Activated naive CD8-positive, alpha-beta T cell treated with anti-CD3 and anti-CD28 coated beads for 36 hours (primary cell): ENCODE results near the gene STARD13. TPM values are rescaled to one million over a fixed set of nuclear protein-coding genes. Genes with fewer than 3 reads are reported as not detected.

ENCODE experiments used
- DNase-seq: peaks from one replicate; pipeline ENCODE4 v3.0.0; 2021
- H3K27ac Mint-ChIP-seq: one replicate; pipeline ENCODE4 v1.8.0; 2022; ENCODE audit warnings: mild to moderate bottlenecking, moderate library complexity, mixed read lengths
- H3K27me3 Mint-ChIP-seq: one replicate; pipeline ENCODE4 v1.8.0; 2022; ENCODE audit warnings: mild to moderate bottlenecking, mixed read lengths
- H3K36me3 Mint-ChIP-seq: one replicate; pipeline ENCODE4 v1.8.0; 2021; ENCODE audit warnings: mild to moderate bottlenecking, mixed read lengths
- H3K4me1 Mint-ChIP-seq: one replicate; pipeline ENCODE4 v1.8.0; 2021; ENCODE audit warnings: mixed read lengths
- H3K4me3 Mint-ChIP-seq: one replicate; pipeline ENCODE4 v1.8.0; 2022; ENCODE audit warnings: mild to moderate bottlenecking, moderate library complexity, mixed read lengths
- H3K9me3 Mint-ChIP-seq: one replicate; pipeline ENCODE4 v1.8.0; 2022; ENCODE audit warnings: mixed read lengths
- total RNA-seq, 2 experiments: library from RNA; stranded (reverse); gene quantifications; one replicate each; pipeline ENCODE4 v1.2.3, GENCODE V29; 2021

The STARD13 gene
- total RNA-seq, 2 experiments from 2014 or later, result 0.23 TPM; not detected in 1

DNA sequence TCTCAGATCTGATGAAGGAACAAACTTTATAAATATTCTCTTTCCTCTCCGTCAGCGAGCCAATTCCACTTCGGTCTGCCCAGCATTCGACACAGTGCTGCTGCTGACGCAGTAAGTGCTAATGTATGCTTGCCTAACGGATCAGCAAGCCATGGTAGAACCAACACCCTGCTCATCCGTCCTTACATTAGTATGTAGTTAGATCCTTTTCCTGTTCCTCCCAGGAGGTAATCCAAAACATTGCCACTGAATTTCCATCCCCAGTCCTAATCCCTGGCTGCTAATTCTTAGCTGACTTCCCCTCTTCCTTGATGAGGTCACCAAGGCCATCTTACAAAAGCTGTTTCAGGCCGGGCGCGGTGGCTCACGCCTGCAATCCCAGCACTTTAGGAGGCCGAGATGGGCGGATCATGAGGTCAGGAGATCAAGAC, 88.0 kb downstream of the STARD13 start:
- H3K27me3 Mint-ChIP-seq, result peaks cover 11% of the 10 kb centered on the region
- DNase-seq, result no peak
- H3K4me3 Mint-ChIP-seq, result no peak overlapping the region
- peaks cover 1% of the 10 kb centered on the region for H3K4me1 Mint-ChIP-seq
- H3K27ac Mint-ChIP-seq, result no peak overlapping the region
- no peaks in the 10 kb centered on the region for H3K9me3 Mint-ChIP-seq
- H3K36me3 Mint-ChIP-seq, result no peaks in the 10 kb centered on the region

DNA sequence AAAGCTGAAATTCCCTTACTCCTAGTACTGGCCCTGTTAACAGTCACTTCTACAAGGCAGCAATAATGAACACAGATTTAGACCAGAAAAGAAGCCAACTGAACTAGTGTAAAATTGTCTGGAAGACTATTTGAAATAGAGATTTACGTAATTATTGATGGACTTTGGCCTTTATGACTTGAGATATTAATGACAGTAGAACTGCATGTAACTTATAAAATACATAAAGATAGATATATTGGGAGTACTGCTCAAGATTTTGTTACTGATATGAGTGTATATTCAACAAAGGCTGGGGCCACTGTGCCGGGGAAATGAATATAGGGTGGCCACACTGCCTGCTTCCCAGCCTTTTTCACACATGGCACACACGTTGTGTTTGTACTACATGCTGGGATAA, 88.8 kb downstream of the STARD13 start:
- Mint-ChIP-seq H3K27me3 (peaks cover 8% of the 10 kb centered on the region), H3K4me1 (peaks cover 1% of the 10 kb centered on the region), H3K36me3 (no peaks in the 10 kb centered on the region), H3K4me3 (no peak overlapping the region), H3K27ac (no peak overlapping the region), H3K9me3 (no peaks in the 10 kb centered on the region)
- no peak for DNase-seq

DNA sequence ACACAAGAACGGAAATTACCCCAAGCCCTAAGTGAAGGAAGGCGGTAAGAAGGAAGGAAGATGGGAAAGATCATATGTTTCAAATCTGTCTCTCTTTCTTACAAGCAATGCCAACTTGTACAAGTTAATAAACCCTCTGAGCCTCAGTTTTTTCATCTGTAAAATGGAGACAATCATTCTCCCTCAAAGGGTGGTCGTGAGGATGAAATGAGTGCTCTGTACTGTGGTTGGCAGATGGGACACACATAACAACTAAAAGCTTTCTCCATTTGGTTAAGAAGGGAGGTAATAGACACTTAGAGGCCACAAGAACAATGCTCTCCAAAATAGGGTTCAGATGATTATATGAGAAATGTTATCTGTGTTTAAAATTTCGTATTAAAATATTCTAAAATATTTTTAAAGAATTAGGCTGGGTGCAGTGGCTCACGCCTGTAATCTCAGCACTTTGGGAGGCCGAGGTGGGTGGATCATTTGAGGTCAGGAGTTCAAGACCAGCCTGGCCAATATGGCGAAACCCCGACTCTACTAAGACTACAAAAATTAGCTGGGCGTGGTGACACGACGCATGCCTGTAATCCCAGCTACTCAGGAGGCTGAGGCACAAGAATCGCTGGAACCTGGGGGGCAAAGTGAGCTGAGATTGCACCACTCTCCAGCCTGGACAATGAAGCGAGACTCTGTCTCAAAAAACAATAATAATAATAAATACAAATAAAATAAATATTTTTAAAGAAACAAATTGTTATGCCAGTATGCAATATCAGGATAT, 89.7 kb downstream of the STARD13 start:
- Mint-ChIP-seq H3K4me1 (peaks cover 1% of the 10 kb centered on the region), H3K36me3 (no peaks in the 10 kb centered on the region), H3K9me3 (no peaks in the 10 kb centered on the region), H3K27me3 (peaks cover 8% of the 10 kb centered on the region), H3K27ac (no peak overlapping the region), H3K4me3 (no peak overlapping the region)
- no peak for DNase-seq

DNA sequence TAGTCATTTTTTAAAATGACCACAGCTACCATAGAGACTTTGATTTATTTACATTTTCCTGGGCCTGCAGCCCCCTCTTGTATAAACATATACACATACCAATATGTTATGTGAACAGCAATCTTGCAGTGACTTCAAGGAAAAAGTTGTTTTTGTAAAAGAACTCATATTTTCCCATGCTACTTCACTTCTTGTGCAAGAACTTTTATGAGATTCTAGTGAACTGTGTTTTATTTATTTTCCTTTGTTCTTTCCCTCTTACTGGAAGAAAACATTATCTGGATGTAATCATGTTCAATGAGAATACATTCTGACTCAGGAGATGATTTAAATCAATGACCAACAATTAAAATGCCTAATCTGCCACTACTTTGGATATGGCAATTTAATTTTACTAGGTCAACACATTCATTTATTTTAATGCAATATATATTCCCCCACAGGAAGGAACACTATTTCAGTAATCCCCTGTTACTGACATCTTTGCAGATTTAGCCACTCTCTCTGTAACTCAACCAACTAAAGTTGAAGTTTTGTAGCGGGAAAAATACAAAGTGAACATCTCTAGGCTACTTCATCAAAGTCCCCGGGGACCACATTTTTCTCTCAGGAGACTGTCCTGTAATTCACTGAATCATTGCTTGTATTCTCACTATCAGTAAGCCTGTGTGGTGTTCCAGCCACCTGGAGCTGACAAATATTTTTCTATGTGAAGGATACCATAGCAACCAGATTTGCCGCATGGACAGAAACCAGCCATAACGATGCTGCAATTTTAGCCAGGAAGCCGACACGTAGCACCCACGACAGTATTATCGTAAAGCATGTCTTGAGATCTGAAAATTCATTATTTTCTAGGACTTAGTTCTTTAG, 90.5 kb downstream of the STARD13 start:
- Mint-ChIP-seq H3K27ac (no peak overlapping the region), H3K4me3 (no peak overlapping the region), H3K9me3 (no peaks in the 10 kb centered on the region), H3K36me3 (no peaks in the 10 kb centered on the region), H3K27me3 (peaks cover 8% of the 10 kb centered on the region), H3K4me1 (peaks cover 1% of the 10 kb centered on the region)
- no peak for DNase-seq

DNA sequence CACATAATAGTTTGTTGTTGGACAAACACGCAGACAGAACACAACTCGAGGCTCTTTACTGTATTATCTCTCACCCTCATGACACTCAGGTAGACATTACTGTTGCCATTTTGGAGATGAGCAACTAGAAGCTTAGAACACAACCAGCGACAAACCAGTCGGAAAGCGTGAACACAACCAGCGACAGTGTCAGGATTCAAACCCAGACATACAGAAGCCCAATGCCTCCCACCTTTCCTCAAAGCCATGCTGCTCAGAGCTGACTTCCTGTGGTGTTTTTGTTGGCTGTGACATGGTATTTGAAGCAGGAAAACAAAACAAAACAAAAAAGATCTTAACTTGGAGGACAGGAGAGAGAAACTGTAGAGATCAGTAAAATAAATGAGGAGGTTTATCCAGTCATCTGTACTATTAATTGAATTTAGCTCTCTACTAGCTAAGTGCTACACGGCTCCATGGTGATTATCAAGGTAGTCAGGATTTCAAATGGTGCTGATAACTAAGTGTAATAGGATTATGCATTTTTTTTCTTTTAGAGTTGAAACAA, 92.1 kb downstream of the STARD13 start:
- no peak for DNase-seq
- Mint-ChIP-seq H3K9me3 (no peaks in the 10 kb centered on the region), H3K4me1 (peaks cover 1% of the 10 kb centered on the region), H3K4me3 (no peak overlapping the region), H3K27me3 (peaks cover 8% of the 10 kb centered on the region), H3K36me3 (no peaks in the 10 kb centered on the region), H3K27ac (no peak overlapping the region)

DNA sequence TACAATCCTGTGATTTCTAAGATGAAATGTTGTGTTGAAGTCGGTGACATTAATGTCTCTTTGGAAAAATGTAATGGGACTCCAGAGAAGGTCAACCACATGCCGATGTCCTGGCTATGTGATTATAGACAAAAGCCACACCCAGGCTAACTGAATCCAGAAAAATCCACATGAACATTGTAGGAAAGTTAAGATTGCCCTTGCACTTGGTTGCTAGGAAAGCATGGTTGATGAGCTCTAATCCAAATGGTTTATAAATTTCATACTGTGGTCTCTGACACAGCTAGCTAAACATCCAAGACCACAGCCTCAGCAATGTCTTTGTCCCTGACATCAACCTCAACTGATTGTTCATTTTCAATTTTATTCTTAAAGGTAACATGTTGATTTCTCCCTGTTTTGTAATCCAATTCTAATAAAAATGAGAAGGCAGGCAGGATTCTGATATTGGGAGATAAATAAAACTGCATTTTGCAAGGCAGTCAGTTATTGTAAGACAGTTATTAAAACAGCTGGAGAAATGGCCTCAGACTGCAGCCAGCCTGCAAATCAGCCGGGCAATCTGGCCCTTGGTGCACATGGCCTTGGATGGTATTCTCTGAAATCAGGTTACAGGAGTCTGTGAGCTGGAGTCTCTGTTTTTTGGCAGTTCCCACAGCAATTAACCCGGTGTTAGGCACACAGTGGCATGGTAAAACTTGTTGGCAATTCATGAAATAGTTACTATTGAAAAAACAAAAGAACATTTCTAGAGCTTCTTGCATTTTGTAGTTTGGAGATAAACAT, 93.9 kb downstream of the STARD13 start:
- Mint-ChIP-seq H3K27me3 (peaks cover 4% of the 10 kb centered on the region), H3K9me3 (no peaks in the 10 kb centered on the region), H3K27ac (no peak overlapping the region)

DNA sequence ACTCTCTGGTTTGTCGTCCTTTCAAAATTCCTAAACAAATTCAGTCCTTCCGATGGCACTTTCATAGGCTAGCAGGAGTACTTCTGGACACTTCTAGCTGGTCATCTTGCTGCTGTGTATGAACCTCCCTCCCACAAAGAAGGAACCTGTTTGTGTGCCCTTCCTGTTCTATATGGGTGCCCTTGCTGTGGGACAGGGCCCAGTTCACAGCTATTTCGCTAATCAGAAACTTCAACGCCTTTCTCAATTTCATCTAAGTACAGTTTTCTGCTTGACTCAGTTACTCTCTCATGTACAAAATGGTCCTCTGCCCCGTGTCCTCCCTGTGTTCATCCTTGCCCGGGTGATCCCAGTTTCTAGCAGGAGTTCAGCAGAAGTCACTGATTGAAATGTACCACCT, 96.1 kb downstream of the STARD13 start:
- Mint-ChIP-seq H3K4me1 (peaks cover 11% of the 10 kb centered on the region), H3K27me3 (peaks cover 8% of the 10 kb centered on the region), H3K9me3 (no peaks in the 10 kb centered on the region), H3K4me3 (no peak overlapping the region), H3K36me3 (no peaks in the 10 kb centered on the region), H3K27ac (no peak overlapping the region)
- DNase-seq, result no peak

More for the DNA sequence above, 93.9 kb downstream of the STARD13 start:
- Mint-ChIP-seq H3K36me3 (no peaks in the 10 kb centered on the region), H3K4me1 (peaks cover 11% of the 10 kb centered on the region), H3K4me3 (no peak overlapping the region)
- no peak for DNase-seq

DNA sequence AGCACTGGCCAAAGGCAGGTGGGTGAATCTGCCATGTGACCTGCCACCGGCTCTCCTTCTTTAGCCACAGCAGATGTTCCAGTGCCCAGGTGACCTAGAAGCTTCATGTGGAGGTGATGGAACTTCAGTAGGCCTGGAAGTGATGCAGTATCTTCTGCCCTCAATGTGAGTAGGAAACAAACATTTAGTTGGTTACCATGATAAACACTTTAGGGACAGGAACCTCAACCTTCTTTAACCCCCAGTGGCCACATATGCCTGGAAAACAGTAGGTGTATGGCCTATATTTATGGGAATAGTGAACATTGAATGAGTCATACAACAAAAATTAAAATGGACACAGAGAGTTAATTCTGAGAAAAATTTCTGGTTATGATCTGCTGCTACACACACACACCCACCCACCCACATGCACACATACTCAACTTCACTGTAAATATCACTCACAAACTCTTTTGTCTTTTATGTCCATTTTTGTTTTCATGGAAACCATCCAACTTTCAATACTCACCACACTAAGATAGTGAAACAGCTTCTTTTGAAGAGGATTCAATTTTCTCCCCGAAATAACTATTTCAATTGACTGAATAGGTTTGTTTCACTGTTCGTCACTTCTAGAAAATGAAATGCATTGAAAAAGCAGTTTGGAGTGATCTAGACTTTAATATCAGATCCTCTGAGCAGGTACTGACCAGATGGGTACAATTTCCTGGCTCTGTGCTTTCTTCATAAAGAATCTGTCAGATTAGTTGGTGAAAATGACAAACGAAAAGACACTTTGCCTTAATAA, 97.3 kb downstream of the STARD13 start:
- Mint-ChIP-seq H3K4me1 (peaks cover 9% of the 10 kb centered on the region), H3K4me3 (no peak overlapping the region), H3K9me3 (no peaks in the 10 kb centered on the region), H3K27ac (no peak overlapping the region), H3K27me3 (peaks cover 11% of the 10 kb centered on the region), H3K36me3 (no peaks in the 10 kb centered on the region)
- no peak for DNase-seq

DNA sequence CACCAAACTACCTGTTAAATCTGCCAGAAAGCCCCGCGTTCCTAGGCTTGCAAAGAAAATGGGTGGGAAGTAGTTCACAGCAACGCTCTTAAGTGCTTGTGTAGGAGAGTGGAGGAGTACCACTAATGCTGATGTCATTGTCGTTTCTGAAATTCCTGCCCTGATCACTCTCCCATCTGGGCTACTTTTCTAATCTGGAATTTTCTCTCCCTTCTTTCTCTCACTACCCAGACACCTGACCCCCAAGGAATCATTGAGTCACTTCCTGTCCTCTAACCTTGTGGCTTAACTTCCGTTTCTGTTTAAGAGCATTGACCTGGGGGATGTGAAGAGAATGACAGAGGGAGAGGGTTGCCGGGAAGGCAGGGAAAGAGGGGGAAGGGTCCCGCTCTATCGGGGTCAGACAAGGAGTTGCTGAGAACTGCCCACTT, 98.7 kb downstream of the STARD13 start:
- no peak overlapping the region for H3K4me3 Mint-ChIP-seq
- no peaks in the 10 kb centered on the region for H3K36me3 Mint-ChIP-seq
- peaks cover 17% of the 10 kb centered on the region for H3K27me3 Mint-ChIP-seq

DNA sequence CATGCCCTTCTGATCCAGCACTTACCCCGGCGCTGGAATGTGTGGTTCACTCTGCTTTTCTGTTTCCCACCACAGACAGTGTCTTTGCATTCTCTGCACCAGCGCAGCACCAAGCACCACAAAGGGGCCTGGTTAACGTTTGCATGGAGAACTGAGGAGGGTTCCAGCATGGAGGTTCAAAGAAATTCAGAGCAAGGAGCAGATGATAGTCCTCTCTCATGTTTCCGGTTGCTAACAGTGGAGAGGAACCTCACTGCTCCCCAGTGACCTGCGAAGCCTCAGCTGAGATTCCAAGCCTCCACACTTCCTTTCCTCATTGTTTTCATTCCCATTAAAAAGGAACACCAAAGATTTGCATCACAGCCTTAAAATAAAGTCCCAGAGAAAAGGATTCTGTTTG, 99.7 kb downstream of the STARD13 start:
- Mint-ChIP-seq H3K27me3 (peaks cover 19% of the 10 kb centered on the region), H3K4me3 (no peak overlapping the region), H3K27ac (no peak overlapping the region), H3K9me3 (no peaks in the 10 kb centered on the region), H3K4me1 (peaks cover 9% of the 10 kb centered on the region), H3K36me3 (no peaks in the 10 kb centered on the region)
- no peak for DNase-seq

More for the DNA sequence above, 98.7 kb downstream of the STARD13 start:
- no peak for DNase-seq
- H3K27ac Mint-ChIP-seq, result no peak overlapping the region
- peaks cover 9% of the 10 kb centered on the region for H3K4me1 Mint-ChIP-seq
- H3K9me3 Mint-ChIP-seq, result no peaks in the 10 kb centered on the region

DNA sequence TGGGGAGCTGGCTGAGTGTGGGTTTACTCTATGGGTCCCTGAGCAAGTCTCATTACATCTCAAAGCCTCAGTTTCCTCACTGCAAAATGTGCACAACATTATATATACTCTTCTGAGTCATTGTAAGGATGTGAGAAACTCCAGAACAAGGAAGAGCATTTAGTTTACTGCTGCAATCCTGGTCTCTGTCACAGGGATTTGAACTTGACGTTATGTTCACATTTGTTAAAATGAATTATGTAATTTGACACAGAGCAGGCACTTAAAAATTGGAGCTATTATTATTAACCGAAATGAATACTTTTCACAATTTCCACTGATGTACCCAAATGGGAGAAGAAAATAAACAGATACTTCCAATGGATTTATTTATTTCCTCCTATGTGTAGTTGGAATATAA, 101.0 kb downstream of the STARD13 start:
- no peak for DNase-seq

DNA sequence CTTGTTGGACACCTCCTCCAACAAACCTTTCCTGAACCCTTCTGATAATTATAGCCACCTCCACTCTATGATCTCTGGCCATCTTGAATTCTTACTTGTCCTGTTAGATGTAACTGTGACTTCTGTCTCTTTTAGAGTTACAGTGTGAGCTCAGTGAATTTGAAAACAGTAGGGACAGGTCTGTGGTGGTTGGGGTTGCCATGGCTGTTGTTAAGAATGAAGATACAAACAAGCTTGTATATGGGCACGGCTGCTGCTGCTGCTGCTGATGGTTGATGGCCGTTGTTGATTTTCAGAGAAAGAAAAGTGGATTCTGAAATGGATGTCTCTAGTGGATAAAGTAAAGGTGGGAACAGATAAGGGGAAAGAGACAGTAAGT, 101.5 kb downstream of the STARD13 start:
- Mint-ChIP-seq H3K36me3 (no peaks in the 10 kb centered on the region), H3K27me3 (peaks cover 34% of the 10 kb centered on the region), H3K9me3 (no peaks in the 10 kb centered on the region), H3K4me3 (no peak overlapping the region), H3K27ac (no peak overlapping the region), H3K4me1 (peaks cover 9% of the 10 kb centered on the region)
- DNase-seq, result no peak

More for the DNA sequence above, 101.0 kb downstream of the STARD13 start:
- Mint-ChIP-seq H3K27ac (no peak overlapping the region), H3K9me3 (no peaks in the 10 kb centered on the region), H3K4me3 (no peak overlapping the region), H3K27me3 (peaks cover 32% of the 10 kb centered on the region), H3K36me3 (no peaks in the 10 kb centered on the region), H3K4me1 (peaks cover 9% of the 10 kb centered on the region)

DNA sequence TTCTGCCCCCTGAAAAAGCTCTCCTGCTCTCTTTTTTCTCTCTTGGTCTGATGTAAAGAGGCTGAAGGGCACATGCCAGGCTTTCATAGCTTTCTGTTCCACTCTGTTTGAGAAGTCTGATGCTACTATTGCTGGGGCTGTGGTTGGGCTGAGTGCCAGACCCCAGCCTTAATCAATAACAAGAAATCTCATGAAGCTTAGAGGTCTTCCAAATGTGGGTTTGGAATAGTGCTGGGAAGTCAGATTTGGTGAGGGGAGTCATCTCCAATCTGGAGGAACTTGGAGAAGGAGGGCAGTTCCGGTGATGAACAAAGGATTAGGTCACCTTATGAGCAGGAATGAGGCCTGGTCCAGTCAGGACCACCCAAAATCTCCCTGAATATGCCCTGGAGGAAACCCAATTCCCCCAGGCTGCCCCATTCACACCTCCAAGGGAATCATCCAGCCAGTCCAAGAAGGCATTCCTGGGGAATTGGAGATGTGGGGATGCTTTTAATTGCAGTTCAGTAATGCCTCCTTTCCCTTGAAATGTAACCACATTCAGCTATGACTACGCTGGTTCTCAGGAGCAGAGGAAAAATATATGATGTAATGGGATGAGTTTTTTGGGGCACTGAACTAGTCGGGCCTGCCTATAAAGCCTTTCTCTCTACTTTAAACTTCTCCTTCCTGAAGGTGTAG, 102.0 kb downstream of the STARD13 start:
- H3K27ac Mint-ChIP-seq, result no peak overlapping the region
- peaks cover 39% of the 10 kb centered on the region for H3K27me3 Mint-ChIP-seq
- no peaks in the 10 kb centered on the region for H3K9me3 Mint-ChIP-seq

DNA sequence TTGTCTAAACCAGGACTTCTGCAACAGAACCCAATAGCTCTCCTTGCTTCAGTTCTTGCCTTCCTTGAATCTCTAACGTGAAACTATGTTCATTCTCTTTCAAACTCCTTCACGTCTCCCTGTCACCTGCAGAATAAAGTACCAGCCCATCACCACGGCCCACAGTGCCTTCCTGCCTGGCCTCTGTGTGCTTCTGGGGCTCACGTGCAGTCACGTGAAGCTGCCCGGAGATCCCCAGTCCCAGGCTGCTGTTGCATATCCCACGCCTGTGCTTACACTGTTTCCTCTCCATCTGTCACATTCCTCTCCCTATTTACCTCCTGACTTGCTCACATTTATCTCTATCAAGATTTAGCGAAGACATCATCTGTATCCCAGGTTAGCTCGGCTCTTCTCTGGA, 102.8 kb downstream of the STARD13 start:
- no peaks in the 10 kb centered on the region for H3K36me3 Mint-ChIP-seq
- peaks cover 6% of the 10 kb centered on the region for H3K4me1 Mint-ChIP-seq
- no peak for DNase-seq
- no peaks in the 10 kb centered on the region for H3K9me3 Mint-ChIP-seq
- no peak overlapping the region for H3K4me3 Mint-ChIP-seq
- H3K27me3 Mint-ChIP-seq, result peaks cover 40% of the 10 kb centered on the region
- no peak overlapping the region for H3K27ac Mint-ChIP-seq

More for the DNA sequence above, 102.0 kb downstream of the STARD13 start:
- Mint-ChIP-seq H3K4me1 (peaks cover 9% of the 10 kb centered on the region), H3K36me3 (no peaks in the 10 kb centered on the region), H3K4me3 (no peak overlapping the region)
- DNase-seq, result no peak
